Neural cell (in vitro differentiated cells): ENCODE results near the gene PDE11A. TPM values are rescaled to one million over a fixed set of nuclear protein-coding genes. Genes with fewer than 3 reads are reported as not detected.

ENCODE experiments used
- H2AFZ ChIP-seq: fragments of 200-600, 300-800 bp; sonication (generic), shearing (Covaris generic); 2 replicates; pipeline ENCODE4 v1.6.0; 2014; ENCODE audit warnings: low read depth, mild to moderate bottlenecking, antibody characterized with exemption, low read length, moderate library complexity
- H3F3A ChIP-seq: fragments of 200-600 bp; shearing (Covaris generic); 2 replicates; pipeline ENCODE4 v1.6.1; 2016; ENCODE audit warnings: mild to moderate bottlenecking, moderate library complexity, mixed read lengths, antibody characterized with exemption, low read length; ENCODE audit not compliant: insufficient read depth, poor library complexity, severe bottlenecking
- H3K27ac ChIP-seq: fragments of 200-600, 300-800 bp; sonication (generic), shearing (Covaris generic); 2 replicates; pipeline ENCODE4 v1.5.1; 2014; ENCODE audit warnings: mild to moderate bottlenecking, low read length, moderate library complexity
- H3K27me3 ChIP-seq: fragments of 300-800, 200-600 bp; sonication (generic), shearing (Covaris generic); 2 replicates; pipeline ENCODE4 v1.6.0; 2014; ENCODE audit warnings: mild to moderate bottlenecking, low read depth, low read length, moderate library complexity; ENCODE audit not compliant: insufficient read depth
- H3K36me3 ChIP-seq: fragments of 300-800, 200-600 bp; sonication (generic), shearing (Covaris generic); 2 replicates; pipeline ENCODE4 v1.5.1; 2014; ENCODE audit warnings: mild to moderate bottlenecking, antibody characterized with exemption, low read length, moderate library complexity; ENCODE audit not compliant: insufficient read depth
- H3K4me2 ChIP-seq: fragments of 300-800, 200-600 bp; sonication (generic), shearing (Covaris generic); 2 replicates; pipeline ENCODE4 v1.6.0; 2014; ENCODE audit warnings: mild to moderate bottlenecking, low read length
- H3K4me3 ChIP-seq: fragments of 300-800, 200-600 bp; sonication (generic), shearing (Covaris generic); 2 replicates; pipeline ENCODE4 v1.5.1; 2014; ENCODE audit warnings: mild to moderate bottlenecking, low read length, moderate library complexity
- H3K79me2 ChIP-seq: fragments of 200-600 bp; shearing (Covaris generic); replicated peaks from 2 replicates; pipeline ENCODE4 v1.6.0; 2014; ENCODE audit warnings: mild to moderate bottlenecking, low read length, moderate library complexity; ENCODE audit not compliant: insufficient read depth
- H3K9ac ChIP-seq: fragments of 300-800, 200-600 bp; sonication (generic), shearing (Covaris generic); 2 replicates; pipeline ENCODE4 v1.6.1; 2016; ENCODE audit warnings: mild to moderate bottlenecking, low read length, mixed read lengths
- H3K9me2 ChIP-seq: fragments of 200-600 bp; shearing (Covaris generic); 2 replicates; pipeline ENCODE4 v1.6.1; 2016; ENCODE audit warnings: mild to moderate bottlenecking, low read length, mixed read lengths; ENCODE audit not compliant: insufficient read depth
- H3K9me3 ChIP-seq: fragments of 200-600, 300-800 bp; sonication (generic), shearing (Covaris generic); 2 replicates; pipeline ENCODE4 v1.6.1; 2016; ENCODE audit warnings: mild to moderate bottlenecking, mixed run types, low read length, moderate library complexity, mixed read lengths
- H4K20me1 ChIP-seq: fragments of 200-600 bp; shearing (Covaris generic); 2 replicates; pipeline ENCODE4 v1.6.1; 2016; ENCODE audit warnings: mild to moderate bottlenecking, mixed run types; ENCODE audit not compliant: insufficient read depth
- EP300 ChIP-seq: fragments of 450-650 bp; conservative IDR thresholded peaks from 2 replicates; pipeline ENCODE4 v1.6.1; 2014; ENCODE audit warnings: antibody characterized with exemption, mild to moderate bottlenecking, moderate library complexity; ENCODE audit not compliant: poor library complexity, severe bottlenecking
- EZH2 ChIP-seq: fragments of 200-600, 300-800 bp; shearing (Covaris generic), sonication (generic); IDR thresholded peaks from 2 replicates; pipeline ENCODE4 v1.6.1; 2014; ENCODE audit warnings: antibody characterized with exemption, low read length, borderline replicate concordance, mild to moderate bottlenecking; ENCODE audit not compliant: insufficient read depth, poor library complexity, severe bottlenecking
- MXI1 ChIP-seq: fragments of 450-650 bp; conservative IDR thresholded peaks from 2 replicates; pipeline ENCODE4 v1.6.1; 2014; ENCODE audit warnings: antibody characterized with exemption, mild to moderate bottlenecking; ENCODE audit not compliant: poor library complexity, severe bottlenecking
- POLR2AphosphoS5 ChIP-seq: IDR thresholded peaks from 2 replicates; pipeline ENCODE4 v1.6.1; 2012
- RAD21 ChIP-seq: fragments of 450-650 bp; conservative IDR thresholded peaks from 2 replicates; pipeline ENCODE4 v1.6.1; 2014; ENCODE audit warnings: antibody characterized with exemption, mild to moderate bottlenecking, moderate library complexity
- SMC3 ChIP-seq: fragments of 450-650 bp; conservative IDR thresholded peaks from 2 replicates; pipeline ENCODE4 v1.6.1; 2014; ENCODE audit warnings: antibody characterized with exemption, mild to moderate bottlenecking, moderate library complexity; ENCODE audit not compliant: poor library complexity
- TAF1 ChIP-seq: IDR thresholded peaks from 2 replicates; pipeline ENCODE4 v1.6.1; 2012; ENCODE audit warnings: low read depth
- polyA plus RNA-seq: library from polyadenylated mRNA; depleted of rRNA; stranded (reverse); fragments of >200 nt; gene quantifications from 2 replicates; pipeline ENCODE4 v1.2.3, GENCODE V29; 2014
- TF ChIP-seq, protein P1 (sequence below): IDR thresholded peaks from 2 replicates; pipeline ENCODE4 v1.6.1; 2012; ENCODE audit warnings: borderline replicate concordance
- TF ChIP-seq, protein P2 (sequence below): fragments of 450-650 bp; IDR thresholded peaks from 2 replicates; pipeline ENCODE4 v1.5.1; 2014; ENCODE audit warnings: antibody characterized with exemption, mild to moderate bottlenecking, moderate library complexity; ENCODE audit not compliant: poor library complexity, severe bottlenecking

The PDE11A gene
- polyA plus RNA-seq, 1 donor from 2014 or later: 0.89 TPM

DNA sequence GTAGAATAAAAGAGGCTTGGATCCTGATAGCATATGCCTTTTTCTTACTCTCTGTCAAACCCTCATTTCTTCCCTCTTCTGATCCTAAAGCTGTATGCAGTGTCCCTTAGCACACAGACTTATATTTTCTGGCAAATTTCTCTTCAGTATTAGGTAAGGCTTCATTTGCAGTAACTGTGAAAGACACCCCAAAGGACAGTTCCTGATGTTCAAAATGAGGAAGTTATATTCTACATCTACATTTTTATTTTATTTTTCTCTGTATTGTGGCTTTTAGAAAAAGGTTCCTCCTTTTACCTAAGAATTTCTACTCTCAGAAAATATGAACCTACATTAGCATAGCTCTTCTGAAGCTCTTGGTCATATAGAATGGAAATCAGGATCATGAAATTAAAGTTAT lies 261.7 kb downstream of the PDE11A start:
- H3K4me3 ChIP-seq: no peak overlapping the region
- H3K79me2 ChIP-seq: no peaks in the 10 kb centered on the region
- H3F3A ChIP-seq: no peaks in the 10 kb centered on the region
- H3K9me3 ChIP-seq: no peaks in the 10 kb centered on the region
- no peak overlapping the region for H3K27ac ChIP-seq
- H3K9ac ChIP-seq: no peak overlapping the region
- H3K9me2 ChIP-seq: no peaks in the 10 kb centered on the region
- no peak overlapping the region for H2AFZ ChIP-seq
- TF ChIP-seq EZH2 (no peak), MXI1 (no peak), TAF1 (no peak), RAD21 (no peak), POLR2AphosphoS5 (no peak), SMC3 (no peak), EP300 (no peak)
- TF ChIP-seq, protein P1, sequence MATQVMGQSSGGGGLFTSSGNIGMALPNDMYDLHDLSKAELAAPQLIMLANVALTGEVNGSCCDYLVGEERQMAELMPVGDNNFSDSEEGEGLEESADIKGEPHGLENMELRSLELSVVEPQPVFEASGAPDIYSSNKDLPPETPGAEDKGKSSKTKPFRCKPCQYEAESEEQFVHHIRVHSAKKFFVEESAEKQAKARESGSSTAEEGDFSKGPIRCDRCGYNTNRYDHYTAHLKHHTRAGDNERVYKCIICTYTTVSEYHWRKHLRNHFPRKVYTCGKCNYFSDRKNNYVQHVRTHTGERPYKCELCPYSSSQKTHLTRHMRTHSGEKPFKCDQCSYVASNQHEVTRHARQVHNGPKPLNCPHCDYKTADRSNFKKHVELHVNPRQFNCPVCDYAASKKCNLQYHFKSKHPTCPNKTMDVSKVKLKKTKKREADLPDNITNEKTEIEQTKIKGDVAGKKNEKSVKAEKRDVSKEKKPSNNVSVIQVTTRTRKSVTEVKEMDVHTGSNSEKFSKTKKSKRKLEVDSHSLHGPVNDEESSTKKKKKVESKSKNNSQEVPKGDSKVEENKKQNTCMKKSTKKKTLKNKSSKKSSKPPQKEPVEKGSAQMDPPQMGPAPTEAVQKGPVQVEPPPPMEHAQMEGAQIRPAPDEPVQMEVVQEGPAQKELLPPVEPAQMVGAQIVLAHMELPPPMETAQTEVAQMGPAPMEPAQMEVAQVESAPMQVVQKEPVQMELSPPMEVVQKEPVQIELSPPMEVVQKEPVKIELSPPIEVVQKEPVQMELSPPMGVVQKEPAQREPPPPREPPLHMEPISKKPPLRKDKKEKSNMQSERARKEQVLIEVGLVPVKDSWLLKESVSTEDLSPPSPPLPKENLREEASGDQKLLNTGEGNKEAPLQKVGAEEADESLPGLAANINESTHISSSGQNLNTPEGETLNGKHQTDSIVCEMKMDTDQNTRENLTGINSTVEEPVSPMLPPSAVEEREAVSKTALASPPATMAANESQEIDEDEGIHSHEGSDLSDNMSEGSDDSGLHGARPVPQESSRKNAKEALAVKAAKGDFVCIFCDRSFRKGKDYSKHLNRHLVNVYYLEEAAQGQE: no peak
- TF ChIP-seq, protein P2, sequence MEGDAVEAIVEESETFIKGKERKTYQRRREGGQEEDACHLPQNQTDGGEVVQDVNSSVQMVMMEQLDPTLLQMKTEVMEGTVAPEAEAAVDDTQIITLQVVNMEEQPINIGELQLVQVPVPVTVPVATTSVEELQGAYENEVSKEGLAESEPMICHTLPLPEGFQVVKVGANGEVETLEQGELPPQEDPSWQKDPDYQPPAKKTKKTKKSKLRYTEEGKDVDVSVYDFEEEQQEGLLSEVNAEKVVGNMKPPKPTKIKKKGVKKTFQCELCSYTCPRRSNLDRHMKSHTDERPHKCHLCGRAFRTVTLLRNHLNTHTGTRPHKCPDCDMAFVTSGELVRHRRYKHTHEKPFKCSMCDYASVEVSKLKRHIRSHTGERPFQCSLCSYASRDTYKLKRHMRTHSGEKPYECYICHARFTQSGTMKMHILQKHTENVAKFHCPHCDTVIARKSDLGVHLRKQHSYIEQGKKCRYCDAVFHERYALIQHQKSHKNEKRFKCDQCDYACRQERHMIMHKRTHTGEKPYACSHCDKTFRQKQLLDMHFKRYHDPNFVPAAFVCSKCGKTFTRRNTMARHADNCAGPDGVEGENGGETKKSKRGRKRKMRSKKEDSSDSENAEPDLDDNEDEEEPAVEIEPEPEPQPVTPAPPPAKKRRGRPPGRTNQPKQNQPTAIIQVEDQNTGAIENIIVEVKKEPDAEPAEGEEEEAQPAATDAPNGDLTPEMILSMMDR: no peak
- H4K20me1 ChIP-seq: no peaks in the 10 kb centered on the region
- H3K36me3 ChIP-seq: no peaks in the 10 kb centered on the region
- no peak overlapping the region for H3K4me2 ChIP-seq
- no peaks in the 10 kb centered on the region for H3K27me3 ChIP-seq

DNA sequence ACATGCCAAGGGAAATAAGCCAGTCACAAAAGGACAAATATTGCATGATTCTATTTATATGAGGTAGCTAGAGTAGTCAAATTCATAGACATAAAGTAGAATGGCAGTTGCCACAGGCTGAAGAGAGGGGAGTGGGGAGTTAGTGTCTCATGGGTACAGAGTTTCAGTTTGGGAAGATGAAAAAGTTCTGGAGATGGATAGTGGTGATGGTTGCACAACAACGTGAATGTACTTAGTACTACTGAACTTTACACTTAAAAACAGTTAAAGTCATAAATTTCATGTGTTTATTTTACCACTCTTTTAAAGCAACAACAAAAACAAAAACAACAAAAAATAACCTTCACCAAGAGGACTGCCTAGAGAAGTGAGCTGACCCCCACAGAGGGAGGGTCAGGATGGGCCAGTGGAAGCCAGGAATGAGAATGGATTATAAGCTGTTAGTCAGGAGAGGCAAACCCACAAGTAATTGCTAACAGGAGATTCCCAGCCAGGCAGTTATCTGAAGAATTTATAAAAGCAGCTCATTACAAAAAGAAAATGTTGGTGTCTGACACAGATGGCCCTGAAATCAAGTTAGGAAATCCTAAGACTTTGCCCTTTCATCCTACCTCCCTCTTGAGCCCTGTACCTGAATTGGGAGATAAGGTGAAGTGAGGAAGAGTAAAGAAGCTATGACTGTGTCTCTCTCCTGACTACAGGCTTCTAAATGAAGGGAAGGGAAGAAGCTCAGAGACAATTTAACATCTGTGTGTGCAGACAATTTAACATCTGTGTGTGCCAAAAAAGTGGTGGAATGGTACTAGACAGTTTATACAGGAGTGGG lies 263.4 kb downstream of the PDE11A start:
- Histone ChIP-seq H3F3A (no peaks in the 10 kb centered on the region), H3K4me2 (no peak overlapping the region), H4K20me1 (no peaks in the 10 kb centered on the region), H3K27me3 (no peaks in the 10 kb centered on the region), H3K36me3 (no peaks in the 10 kb centered on the region), H2AFZ (no peak overlapping the region), H3K9ac (no peak overlapping the region), H3K27ac (no peak overlapping the region), H3K9me3 (no peaks in the 10 kb centered on the region), H3K4me3 (no peak overlapping the region), H3K79me2 (no peaks in the 10 kb centered on the region), H3K9me2 (no peaks in the 10 kb centered on the region)
- TF ChIP-seq SMC3 (no peak), MXI1 (no peak), RAD21 (no peak), POLR2AphosphoS5 (no peak), TAF1 (no peak), EP300 (no peak), EZH2 (no peak)
- TF ChIP-seq, protein P1: no peak
- TF ChIP-seq, protein P2: no peak
